Measurements from ENCODE around the gene ARID1B. TPM values are rescaled to one million over a fixed set of nuclear protein-coding genes. Genes with fewer than 3 reads are reported as not detected.
A peak's percentile ranks its signal among the peaks of the same experiment; 100 is the strongest.

The ARID1B gene
- total and polyA plus RNA-seq, 2 of the 13 experiments (the other 11 are each of a cell fraction or from before 2014, with no cell fraction given), result 20.1 to 32.6 TPM

DNA sequence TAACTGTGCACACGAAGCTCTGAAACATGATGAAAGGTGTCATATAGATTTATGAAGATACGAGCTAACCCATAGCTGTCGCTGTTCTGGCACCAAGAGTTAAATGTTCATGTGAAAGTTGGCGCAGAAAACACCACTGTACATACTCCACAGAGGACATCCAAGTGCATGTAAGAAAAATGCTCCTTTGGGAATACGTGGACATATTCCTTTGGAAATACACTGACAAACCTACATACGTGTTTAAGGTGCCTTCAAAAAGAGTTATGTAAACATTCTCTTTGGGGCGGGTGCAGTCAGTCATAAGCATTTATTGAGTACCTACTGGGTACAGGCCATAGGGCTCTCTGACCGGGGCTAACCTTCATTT is 723 bp upstream of the ARID1B start (continued):
- TF ChIP-seq, protein P1, sequence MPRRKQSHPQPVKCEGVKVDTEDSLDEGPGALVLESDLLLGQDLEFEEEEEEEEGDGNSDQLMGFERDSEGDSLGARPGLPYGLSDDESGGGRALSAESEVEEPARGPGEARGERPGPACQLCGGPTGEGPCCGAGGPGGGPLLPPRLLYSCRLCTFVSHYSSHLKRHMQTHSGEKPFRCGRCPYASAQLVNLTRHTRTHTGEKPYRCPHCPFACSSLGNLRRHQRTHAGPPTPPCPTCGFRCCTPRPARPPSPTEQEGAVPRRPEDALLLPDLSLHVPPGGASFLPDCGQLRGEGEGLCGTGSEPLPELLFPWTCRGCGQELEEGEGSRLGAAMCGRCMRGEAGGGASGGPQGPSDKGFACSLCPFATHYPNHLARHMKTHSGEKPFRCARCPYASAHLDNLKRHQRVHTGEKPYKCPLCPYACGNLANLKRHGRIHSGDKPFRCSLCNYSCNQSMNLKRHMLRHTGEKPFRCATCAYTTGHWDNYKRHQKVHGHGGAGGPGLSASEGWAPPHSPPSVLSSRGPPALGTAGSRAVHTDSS (CRISPR knock-in tag; conservative IDR thresholded peaks at IDR 0.05), result no peak
- TF ChIP-seq HNRNPH1 (optimal IDR thresholded peaks at IDR 0.05; ENCODE audit: low read depth, low read length), result no peak
- peak; percentile 100 for TF ChIP-seq ZKSCAN8 (CRISPR knock-in tag; IDR thresholded peaks at IDR 0.05; ENCODE audit: borderline replicate concordance)
- no peak for TF ChIP-seq ZFP37 (CRISPR knock-in tag; IDR thresholded peaks at IDR 0.05; ENCODE audit: borderline replicate concordance)
- no peak for TF ChIP-seq MYNN (CRISPR knock-in tag; IDR thresholded peaks at IDR 0.05; ENCODE audit: low read depth)
- TF ChIP-seq, protein P2, sequence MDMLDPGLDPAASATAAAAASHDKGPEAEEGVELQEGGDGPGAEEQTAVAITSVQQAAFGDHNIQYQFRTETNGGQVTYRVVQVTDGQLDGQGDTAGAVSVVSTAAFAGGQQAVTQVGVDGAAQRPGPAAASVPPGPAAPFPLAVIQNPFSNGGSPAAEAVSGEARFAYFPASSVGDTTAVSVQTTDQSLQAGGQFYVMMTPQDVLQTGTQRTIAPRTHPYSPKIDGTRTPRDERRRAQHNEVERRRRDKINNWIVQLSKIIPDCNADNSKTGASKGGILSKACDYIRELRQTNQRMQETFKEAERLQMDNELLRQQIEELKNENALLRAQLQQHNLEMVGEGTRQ (IDR thresholded peaks at IDR 0.05; ENCODE audit: low read depth, low read length), result no peak
- TF ChIP-seq, protein P2 (CRISPR knock-in tag; IDR thresholded peaks at IDR 0.05; ENCODE audit: borderline replicate concordance), result no peak
- TF ChIP-seq FOXJ3 (CRISPR knock-in tag; IDR thresholded peaks at IDR 0.05; ENCODE audit: borderline replicate concordance), result 0 out of 2 replicates have a peak, but pooled peaks have one; percentile 39
- TF ChIP-seq HMG20A (CRISPR knock-in tag; IDR thresholded peaks at IDR 0.05; ENCODE audit: borderline replicate concordance), result no peak
- no peak for TF ChIP-seq SUZ12 (IDR thresholded peaks at IDR 0.05; ENCODE audit: low read depth, low read length)
- TF ChIP-seq ZNF747 (CRISPR knock-in tag; IDR thresholded peaks at IDR 0.05; ENCODE audit: borderline replicate concordance), result no peak; the same call in 1 of the 2 replicates
- no peak for TF ChIP-seq ZBTB7B (CRISPR knock-in tag; IDR thresholded peaks at IDR 0.05)
- TF ChIP-seq ZNF441 (CRISPR knock-in tag; IDR thresholded peaks at IDR 0.05; ENCODE audit: borderline replicate concordance), result no peak
- TF ChIP-seq MEIS2 (CRISPR knock-in tag; IDR thresholded peaks at IDR 0.05), result no peak
- no peak for TF ChIP-seq RNF2 (conservative IDR thresholded peaks at IDR 0.05; ENCODE audit: low read depth)
- no peak for TF ChIP-seq MXD4 (CRISPR knock-in tag; IDR thresholded peaks at IDR 0.05)
- TF ChIP-seq TAF15 (IDR thresholded peaks at IDR 0.05; ENCODE audit: low read depth, low read length, poor library complexity, severe bottlenecking), result no peak
- TF ChIP-seq TCF12 (IDR thresholded peaks at IDR 0.05), result no peak
- no peak for TF ChIP-seq TCF12 (CRISPR knock-in tag; IDR thresholded peaks at IDR 0.05)
- TF ChIP-seq, protein P3, sequence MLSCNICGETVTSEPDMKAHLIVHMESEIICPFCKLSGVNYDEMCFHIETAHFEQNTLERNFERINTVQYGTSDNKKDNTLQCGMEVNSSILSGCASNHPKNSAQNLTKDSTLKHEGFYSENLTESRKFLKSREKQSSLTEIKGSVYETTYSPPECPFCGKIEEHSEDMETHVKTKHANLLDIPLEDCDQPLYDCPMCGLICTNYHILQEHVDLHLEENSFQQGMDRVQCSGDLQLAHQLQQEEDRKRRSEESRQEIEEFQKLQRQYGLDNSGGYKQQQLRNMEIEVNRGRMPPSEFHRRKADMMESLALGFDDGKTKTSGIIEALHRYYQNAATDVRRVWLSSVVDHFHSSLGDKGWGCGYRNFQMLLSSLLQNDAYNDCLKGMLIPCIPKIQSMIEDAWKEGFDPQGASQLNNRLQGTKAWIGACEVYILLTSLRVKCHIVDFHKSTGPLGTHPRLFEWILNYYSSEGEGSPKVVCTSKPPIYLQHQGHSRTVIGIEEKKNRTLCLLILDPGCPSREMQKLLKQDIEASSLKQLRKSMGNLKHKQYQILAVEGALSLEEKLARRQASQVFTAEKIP (CRISPR knock-in tag; IDR thresholded peaks at IDR 0.05; ENCODE audit: borderline replicate concordance), result no peak
- TF ChIP-seq, protein P4, sequence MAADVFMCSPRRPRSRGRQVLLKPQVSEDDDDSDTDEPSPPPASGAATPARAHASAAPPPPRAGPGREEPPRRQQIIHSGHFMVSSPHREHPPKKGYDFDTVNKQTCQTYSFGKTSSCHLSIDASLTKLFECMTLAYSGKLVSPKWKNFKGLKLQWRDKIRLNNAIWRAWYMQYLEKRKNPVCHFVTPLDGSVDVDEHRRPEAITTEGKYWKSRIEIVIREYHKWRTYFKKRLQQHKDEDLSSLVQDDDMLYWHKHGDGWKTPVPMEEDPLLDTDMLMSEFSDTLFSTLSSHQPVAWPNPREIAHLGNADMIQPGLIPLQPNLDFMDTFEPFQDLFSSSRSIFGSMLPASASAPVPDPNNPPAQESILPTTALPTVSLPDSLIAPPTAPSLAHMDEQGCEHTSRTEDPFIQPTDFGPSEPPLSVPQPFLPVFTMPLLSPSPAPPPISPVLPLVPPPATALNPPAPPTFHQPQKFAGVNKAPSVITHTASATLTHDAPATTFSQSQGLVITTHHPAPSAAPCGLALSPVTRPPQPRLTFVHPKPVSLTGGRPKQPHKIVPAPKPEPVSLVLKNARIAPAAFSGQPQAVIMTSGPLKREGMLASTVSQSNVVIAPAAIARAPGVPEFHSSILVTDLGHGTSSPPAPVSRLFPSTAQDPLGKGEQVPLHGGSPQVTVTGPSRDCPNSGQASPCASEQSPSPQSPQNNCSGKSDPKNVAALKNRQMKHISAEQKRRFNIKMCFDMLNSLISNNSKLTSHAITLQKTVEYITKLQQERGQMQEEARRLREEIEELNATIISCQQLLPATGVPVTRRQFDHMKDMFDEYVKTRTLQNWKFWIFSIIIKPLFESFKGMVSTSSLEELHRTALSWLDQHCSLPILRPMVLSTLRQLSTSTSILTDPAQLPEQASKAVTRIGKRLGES (CRISPR knock-in tag; IDR thresholded peaks at IDR 0.05; ENCODE audit: borderline replicate concordance), result no peak
- TF ChIP-seq ZNF501 (CRISPR knock-in tag; IDR thresholded peaks at IDR 0.05), result no peak
